GM19035 (cell line): Measurements from ENCODE around the gene MSRB3.

ENCODE experiments used
- ATAC-seq: cut with Tn5 transposase; IDR thresholded peaks from one replicate; pipeline ENCODE4 v1.9.1; 2021; ENCODE audit not compliant: unreplicated experiment

The MSRB3 gene

GRCh38 chr12:65387396-65387795 is 108.9 kb downstream of the MSRB3 start:
- ATAC-seq: no peak

GRCh38 chr12:65389436-65389835 is 111.0 kb downstream of the MSRB3 start:
- no peak for ATAC-seq

- no peak for ATAC-seq
Observed at GRCh38 chr12:65391711-65392110, 113.2 kb downstream of the MSRB3 start.

- ATAC-seq: no peak
Observed at GRCh38 chr12:65392491-65392890, 114.0 kb downstream of the MSRB3 start.

GRCh38 chr12:65403188-65403587 is 124.7 kb downstream of the MSRB3 start:
- no peak for ATAC-seq

- no peak for ATAC-seq
Observed at GRCh38 chr12:65407388-65408149, 129.1 kb downstream of the MSRB3 start.

- ATAC-seq: no peak
Observed at GRCh38 chr12:65408441-65408840, 130.0 kb downstream of the MSRB3 start.

GRCh38 chr12:65409726-65410125 is 131.2 kb downstream of the MSRB3 start:
- ATAC-seq: no peak

- ATAC-seq: no peak
Observed at GRCh38 chr12:65411171-65411570, 132.7 kb downstream of the MSRB3 start.

- ATAC-seq: no peak
Observed at GRCh38 chr12:65414526-65414925, 136.0 kb downstream of the MSRB3 start.

GRCh38 chr12:65415826-65416225 is 137.3 kb downstream of the MSRB3 start:
- ATAC-seq: no peak

GRCh38 chr12:65419284-65420072 is 141.0 kb downstream of the MSRB3 start:
- no peak for ATAC-seq

- ATAC-seq: no peak
Observed at GRCh38 chr12:65420941-65421340, 142.5 kb downstream of the MSRB3 start.

GRCh38 chr12:65427646-65428045 is 149.2 kb downstream of the MSRB3 start:
- no peak for ATAC-seq

GRCh38 chr12:65430006-65430405 is 151.5 kb downstream of the MSRB3 start:
- ATAC-seq: no peak

- ATAC-seq: no peak
Observed at GRCh38 chr12:65430571-65431306, 152.3 kb downstream of the MSRB3 start.

GRCh38 chr12:65432114-65432513 is 153.6 kb downstream of the MSRB3 start:
- no peak for ATAC-seq

- no peak for ATAC-seq
Observed at GRCh38 chr12:65432651-65433050, 154.2 kb downstream of the MSRB3 start.

- no peak for ATAC-seq
Observed at GRCh38 chr12:65434737-65435136, 156.3 kb downstream of the MSRB3 start.

- ATAC-seq: no peak
Observed at GRCh38 chr12:65443038-65443437, 164.6 kb downstream of the MSRB3 start.

GRCh38 chr12:65444996-65445395 is 166.5 kb downstream of the MSRB3 start:
- no peak for ATAC-seq

- ATAC-seq: no peak
Observed at GRCh38 chr12:65446901-65447300, 168.4 kb downstream of the MSRB3 start.
